GM15510 (cell line): ENCODE measurements around the gene NRIP1.

Experiments used
- POLR2A ChIP-seq: IDR thresholded peaks from 3 replicates; pipeline ENCODE4 v1.6.1; 2011; ENCODE audit warnings: borderline replicate concordance; ENCODE audit not compliant: insufficient read length; ENCODE audit errors: extremely low read depth

Gene NRIP1

GRCh38 chr21:14947613-14948160, 117.1 kb downstream of the NRIP1 start:
- no peak for TF ChIP-seq POLR2A

GRCh38 chr21:14945176-14945575, 119.6 kb downstream of the NRIP1 start:
- no peak for TF ChIP-seq POLR2A

- no peak for TF ChIP-seq POLR2A
Measured at GRCh38 chr21:14943616-14944015, 121.2 kb downstream of the NRIP1 start.

- no peak for TF ChIP-seq POLR2A
Measured at GRCh38 chr21:14942801-14943490, 121.9 kb downstream of the NRIP1 start.

- TF ChIP-seq POLR2A = no peak
Measured at GRCh38 chr21:14926186-14926585, 138.6 kb downstream of the NRIP1 start.

GRCh38 chr21:14923468-14923867, 141.3 kb downstream of the NRIP1 start:
- TF ChIP-seq POLR2A = no peak

GRCh38 chr21:14922980-14923379, 141.8 kb downstream of the NRIP1 start:
- TF ChIP-seq POLR2A = no peak

GRCh38 chr21:14918527-14918926, 146.3 kb downstream of the NRIP1 start:
- no peak for TF ChIP-seq POLR2A

- TF ChIP-seq POLR2A = no peak
Measured at GRCh38 chr21:14917762-14918161, 147.0 kb downstream of the NRIP1 start.

GRCh38 chr21:14916676-14917141, 148.1 kb downstream of the NRIP1 start:
- TF ChIP-seq POLR2A = no peak

GRCh38 chr21:14913638-14914037, 151.2 kb downstream of the NRIP1 start:
- TF ChIP-seq POLR2A = no peak

GRCh38 chr21:14911351-14911750, 153.4 kb downstream of the NRIP1 start:
- no peak for TF ChIP-seq POLR2A
